Caki2 (cell line): ENCODE results near the gene ZNF613. TPM values are rescaled to one million over a fixed set of nuclear protein-coding genes. Genes with fewer than 3 reads are reported as not detected.
"Not testable (repeated sequence)": the region's sequence is repeated elsewhere in the genome, so short reads cannot be mapped to it uniquely, and the experiment has no call there.

Experiments used
- DNase-seq: peaks from one replicate; pipeline ENCODE4 v3.0.0-alpha.2; 2015; ENCODE audit warnings: low read depth
- in situ Hi-C: cut with HindIII; loops from 2 replicates; pipeline ENCODE4 v1.10.0; 2016; ENCODE audit warnings: low sequenced_read_pairs, low pct_unique_long_range_greater_than_20kb, mixed read lengths
- total RNA-seq: library from RNA; depleted of rRNA; stranded (reverse); fragments of >200 nt; shearing (Covaris generic); gene quantifications from 2 replicates; pipeline ENCODE4 v1.2.3, GENCODE V29; 2014; ENCODE audit warnings: low replicate concordance; rRNA removed

ZNF613 gene
- total RNA-seq: 0.78 and 4.4 TPM in 2 replicates

DNA sequence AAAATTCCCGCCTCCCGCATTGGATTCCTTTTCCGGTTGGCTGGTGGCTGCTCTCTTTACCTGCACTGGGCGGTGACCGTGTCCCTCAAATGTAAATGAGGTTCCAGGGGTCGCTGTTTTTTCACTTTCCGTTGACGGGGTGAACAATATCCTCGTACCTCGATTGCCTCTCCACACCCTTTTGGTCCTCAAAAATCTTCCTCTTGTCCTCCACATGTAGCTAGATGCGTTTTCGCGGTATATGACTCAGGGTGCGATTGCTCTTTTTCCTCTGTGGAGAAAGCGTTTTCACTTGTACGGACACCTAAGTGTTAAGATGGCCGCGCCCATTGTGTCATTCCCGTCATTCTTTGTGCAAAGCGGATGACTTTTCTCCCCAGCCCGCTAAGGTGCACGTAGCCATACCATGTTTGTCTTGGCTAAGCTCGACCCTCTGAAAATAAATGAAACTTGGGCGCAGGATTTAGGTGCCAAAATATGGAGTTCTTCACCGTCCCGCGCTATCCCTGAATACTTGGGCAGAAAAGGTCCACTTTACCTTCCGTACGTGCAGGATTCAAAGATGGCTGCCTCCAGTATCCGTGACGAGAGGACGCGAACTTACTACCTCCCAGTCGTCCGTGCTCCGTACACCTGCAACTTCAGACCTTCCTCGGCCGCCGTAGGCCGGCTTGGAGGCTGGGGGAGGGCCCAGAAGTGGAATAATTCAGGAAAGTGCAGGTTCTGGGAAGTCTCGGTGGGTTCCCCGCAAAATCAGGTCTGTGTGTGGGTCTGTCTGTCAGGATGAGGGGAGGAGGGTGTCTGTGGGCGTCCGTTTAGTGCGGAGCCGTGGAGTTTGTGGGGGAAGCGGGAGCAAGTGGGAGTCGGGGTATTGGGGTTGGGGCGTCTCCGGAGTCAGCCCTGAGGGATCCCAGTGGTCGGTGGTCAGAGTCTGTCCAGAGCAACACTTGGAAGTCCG is at the start of gene ZNF613:
ZNF613 (plus strand) TSS at position 689 of the 958 bp plus-strand sequence. CDS start 8,749 bp downstream, outside the sequence.
- in situ Hi-C loops: no loop called here

DNA sequence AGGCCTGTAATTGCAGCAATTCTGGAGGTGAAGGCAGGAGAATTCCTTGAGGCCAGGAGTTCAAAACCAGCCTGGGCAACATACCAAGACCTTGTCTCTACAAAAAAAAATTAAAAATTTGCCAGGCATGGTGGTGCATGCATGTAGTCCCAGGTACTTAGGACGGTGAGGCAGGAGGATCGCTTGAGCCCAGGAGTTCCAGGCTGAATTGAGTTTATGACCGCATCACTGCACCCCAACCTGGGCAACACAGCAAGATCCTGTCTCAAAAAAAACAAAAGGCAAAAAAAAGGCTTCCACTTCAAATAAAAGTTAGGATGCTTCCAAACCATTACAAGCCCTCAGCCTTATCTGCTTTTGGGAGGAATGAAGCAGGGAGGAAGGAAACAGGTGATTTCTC is 44.8 kb upstream of the ZNF613 start:
- in situ Hi-C loops: no loop called here
- no peak for DNase-seq

More for the DNA sequence above, at the start of gene ZNF613:
- DNase-seq: peak; percentile 86

DNA sequence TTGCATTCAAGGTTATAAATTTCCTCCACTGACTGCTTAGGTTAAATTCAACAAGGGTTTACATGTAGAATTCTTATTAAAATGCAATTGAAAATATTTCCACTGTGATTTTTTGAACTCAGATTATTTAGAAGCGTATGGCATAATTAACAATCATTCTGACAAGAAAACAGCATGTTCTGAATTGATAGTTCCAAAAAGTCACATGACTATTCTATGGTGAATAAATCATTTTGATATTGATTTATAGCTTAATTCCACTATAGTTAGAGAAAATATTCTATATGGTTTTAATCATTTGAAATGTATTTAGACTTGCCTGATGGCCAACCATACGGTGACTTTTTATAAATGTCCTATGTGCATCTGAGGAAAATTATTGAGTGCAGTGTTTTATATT is 42.6 kb upstream of the ZNF613 start:
- in situ Hi-C loops: no loop called here

DNA sequence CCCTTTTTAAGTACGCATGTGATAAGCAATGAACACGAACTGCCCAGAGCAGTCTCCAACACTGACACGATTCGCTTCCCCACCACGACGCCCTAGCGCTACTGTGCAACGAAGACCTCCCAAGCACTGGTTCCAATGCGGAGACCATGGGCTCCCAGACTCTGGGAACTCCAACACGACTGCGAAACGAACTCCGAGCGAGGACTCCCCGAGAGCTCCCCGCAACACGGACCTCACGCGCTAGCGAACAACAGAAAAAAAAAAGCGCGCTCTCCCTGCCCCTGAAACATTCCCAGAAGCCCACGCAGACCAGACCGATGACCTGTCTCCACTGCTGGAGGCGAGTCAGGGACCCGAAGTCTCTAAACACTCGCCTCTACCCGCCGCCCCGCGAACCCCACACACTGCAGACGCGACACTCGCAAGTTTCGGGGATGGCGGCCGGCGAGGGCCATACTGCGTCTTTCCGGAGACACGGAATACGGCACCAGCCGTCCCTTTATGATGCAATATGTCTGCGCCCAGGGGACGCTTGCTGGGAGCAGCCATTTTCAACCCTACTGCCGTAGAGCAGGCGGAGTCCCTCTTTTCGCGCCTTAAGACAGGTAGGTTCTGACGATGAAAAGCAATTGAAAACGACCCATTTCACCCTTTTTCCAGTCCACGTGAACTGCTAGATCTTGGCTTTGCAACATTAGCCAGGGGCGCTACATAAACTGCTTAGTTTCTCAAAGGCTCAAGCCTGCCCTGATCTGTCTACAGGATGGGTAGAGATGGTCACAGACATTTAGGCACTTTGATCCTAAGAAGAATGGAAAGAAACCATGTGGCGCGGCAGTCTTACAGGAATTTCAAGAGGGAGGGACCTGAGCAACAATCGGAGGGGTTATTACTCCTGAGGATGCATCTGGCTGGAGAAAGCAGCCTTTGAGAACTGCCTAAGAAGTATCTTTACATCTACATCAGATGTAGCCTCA is 39.5 kb upstream of the ZNF613 start, which contains the start of gene ZNF577:
ZNF577 (minus strand) TSS at position 430 of the 977 bp plus-strand sequence. CDS start 7,569 bp downstream, outside the sequence.
- no peak for DNase-seq
- in situ Hi-C loops: no loop called here

More for the DNA sequence above, 42.6 kb upstream of the ZNF613 start:
- DNase-seq: no peak

DNA sequence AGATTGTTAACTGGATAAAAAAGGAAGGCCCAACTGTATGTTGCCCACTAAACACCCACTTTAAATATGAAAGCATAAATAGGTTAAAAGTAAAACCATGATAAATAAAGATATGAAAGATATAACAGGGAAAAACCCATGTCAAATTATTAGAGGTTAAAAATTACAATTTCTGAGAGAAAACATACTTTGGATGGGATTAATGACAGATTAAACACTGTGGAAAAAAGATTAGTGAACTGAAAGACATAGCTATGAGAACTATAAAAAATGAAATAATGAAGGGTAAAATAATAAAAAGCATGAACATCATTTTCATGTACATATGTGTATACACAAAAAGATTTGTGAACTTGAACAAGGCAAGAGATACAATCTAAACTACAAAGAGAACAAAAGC is 37.3 kb upstream of the ZNF613 start:
- in situ Hi-C loops: no loop called here
- DNase-seq: no peak

GRCh38 chr19:51891193-51891747 is 36.0 kb upstream of the ZNF613 start:
- in situ Hi-C loops: no loop called here
- no peak for DNase-seq

- DNase-seq: no peak
- in situ Hi-C loops: no loop called here
These were observed 25.4 kb upstream of the ZNF613 start for GRCh38 chr19:51901860-51902259.

DNA sequence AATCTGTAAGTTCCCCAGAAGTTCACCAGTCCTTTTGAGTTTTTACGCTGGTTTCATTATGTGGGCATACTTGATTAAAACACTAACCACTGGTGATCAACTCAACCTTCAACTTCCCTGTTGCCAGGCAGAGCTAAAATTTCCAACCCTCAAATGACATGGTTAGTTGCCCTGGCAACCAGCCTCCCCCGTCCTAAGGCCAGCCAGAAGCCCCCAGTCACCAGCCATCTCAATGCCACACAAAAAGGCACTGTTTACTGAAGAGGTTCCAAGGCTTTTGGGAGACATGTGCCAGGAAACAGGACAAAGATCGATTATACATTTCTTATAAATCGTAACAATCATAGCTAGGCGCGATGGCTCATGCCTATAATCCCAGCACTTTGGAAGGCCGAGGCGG is 24.1 kb upstream of the ZNF613 start:
- DNase-seq: no peak
- in situ Hi-C loops: no loop called here

DNA sequence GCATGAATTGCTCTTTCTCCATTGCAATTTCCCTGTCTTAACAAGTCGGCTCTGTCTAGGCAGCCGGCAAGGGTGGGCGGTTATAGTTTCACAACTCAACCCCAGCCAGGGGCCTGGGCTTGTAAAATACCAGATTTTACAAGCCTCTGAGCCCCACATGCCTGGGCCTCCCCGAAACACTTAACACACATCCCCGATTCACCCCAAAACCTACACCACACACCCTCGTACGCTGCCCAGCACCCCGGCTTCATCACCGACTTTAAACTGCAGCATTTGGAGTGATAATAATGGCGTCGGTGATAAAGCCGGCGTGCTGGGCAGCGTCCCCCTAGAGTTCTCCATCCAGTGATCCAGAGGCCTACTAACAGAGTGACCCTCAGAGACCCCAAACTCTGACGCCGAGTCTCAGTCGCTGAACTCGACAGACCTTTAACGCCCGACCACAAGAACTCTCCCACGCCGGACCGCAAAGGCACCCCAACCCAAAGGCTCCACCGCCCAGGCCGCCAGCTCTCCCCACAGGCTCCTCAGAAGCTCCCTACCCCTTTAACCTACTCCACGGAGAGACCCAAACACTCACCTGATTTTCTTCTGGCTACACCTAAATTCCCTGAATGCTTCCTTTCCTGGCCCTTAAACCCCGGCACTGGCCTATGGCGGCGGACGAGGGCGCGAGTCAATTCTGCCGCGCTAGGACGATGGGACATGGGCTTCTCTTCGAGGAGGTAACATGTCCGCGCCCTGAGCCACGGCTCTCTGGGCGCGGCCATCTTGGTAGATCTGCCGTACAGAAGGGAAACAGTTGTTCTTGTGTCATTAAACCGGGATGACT is 22.7 kb upstream of the ZNF613 start, which contains the start of gene ZNF649:
ZNF649 (minus strand) TSS at position 687 of the 835 bp plus-strand sequence. CDS start 4,910 bp downstream, outside the sequence.
- DNase-seq: no peak
- in situ Hi-C loops: no loop called here

GRCh38 chr19:51905206-51905605 is 22.1 kb upstream of the ZNF613 start:
- DNase-seq: no peak
- in situ Hi-C loops: no loop called here

GRCh38 chr19:51905639-51906038 is 21.6 kb upstream of the ZNF613 start:
- DNase-seq: not testable (repeated sequence)

DNA sequence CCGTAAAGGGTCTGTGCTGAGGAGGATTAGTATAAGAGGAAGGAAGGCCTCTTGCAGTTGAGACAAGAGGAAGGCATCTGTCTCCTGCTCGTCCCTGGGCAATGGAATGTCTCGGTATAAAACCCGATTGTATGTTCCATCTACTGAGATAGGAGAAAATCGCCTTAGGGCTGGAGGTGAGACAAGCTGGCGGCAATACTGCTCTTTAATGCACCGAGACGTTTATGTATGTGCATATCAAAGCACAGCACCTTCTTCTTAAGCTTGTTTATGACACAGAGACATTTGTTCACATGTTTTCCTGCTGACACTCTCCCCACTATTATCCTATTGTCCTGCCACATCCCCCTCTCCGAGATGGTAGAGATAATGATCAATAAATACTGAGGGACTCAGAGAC is 21.2 kb upstream of the ZNF613 start:
- DNase-seq, in situ Hi-C loops: not testable (repeated sequence)

More at GRCh38 chr19:51905639-51906038, 21.6 kb upstream of the ZNF613 start:
- in situ Hi-C loops: not testable (repeated sequence)

DNA sequence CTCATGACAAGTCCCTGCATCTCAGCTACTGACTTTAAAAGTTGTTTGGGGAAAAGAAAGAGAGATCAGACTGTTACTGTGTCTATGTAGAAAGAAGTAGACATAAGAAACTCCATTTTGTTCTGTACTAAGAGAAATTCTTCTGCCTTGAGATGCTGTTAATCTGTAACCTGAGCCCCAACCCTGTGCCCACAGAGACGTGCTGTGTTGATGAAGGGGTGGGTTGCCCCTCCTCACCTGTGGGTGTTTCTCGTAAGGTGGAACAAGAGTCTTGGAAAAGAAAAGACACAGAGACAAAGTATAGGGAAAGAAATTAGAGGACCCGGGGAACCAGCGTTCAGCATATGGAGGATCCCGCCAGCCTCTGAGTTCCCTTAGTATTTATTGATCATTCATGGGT is 19.3 kb upstream of the ZNF613 start:
- in situ Hi-C loops, DNase-seq: not testable (repeated sequence)

- in situ Hi-C loops: no loop called here
- no peak for DNase-seq
These were observed 11.9 kb upstream of the ZNF613 start for GRCh38 chr19:51915324-51915867.

- DNase-seq: no peak
- in situ Hi-C loops: no loop called here
These were observed 11.1 kb upstream of the ZNF613 start for GRCh38 chr19:51916167-51916566.

GRCh38 chr19:51919606-51920005 is 7.7 kb upstream of the ZNF613 start:
- in situ Hi-C loops: no loop called here
- no peak for DNase-seq

DNA sequence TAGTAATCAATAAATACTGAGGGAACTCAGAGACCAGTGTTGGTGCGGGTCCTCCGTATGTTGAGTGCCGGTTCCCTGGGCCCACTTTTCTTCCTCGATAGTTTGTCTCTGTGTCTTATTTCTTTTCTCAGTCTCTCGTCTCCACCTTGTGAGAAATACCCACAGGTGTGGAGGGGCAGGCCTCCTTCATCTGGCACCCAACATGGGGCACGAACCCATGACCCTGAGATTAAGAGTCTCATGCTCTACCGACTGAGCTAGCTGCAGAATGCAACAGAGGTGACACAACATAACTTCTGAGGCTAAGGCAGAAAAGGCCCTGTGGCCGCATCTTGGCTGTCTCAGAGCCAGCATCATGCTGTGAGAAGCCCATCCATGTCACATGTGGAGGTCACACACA is 5.3 kb upstream of the ZNF613 start:
- DNase-seq: peak; percentile 29
- in situ Hi-C loops: no loop called here
